Nephron (organoid): Measurements from ENCODE around the gene RAB17.
A peak's percentile ranks its signal among the peaks of the same experiment; 100 is the strongest.

ENCODE experiments used
- H3K27ac Mint-ChIP-seq, 3 experiments: 2 replicates each; pipeline ENCODE4 v1.8.0; 2020; ENCODE audit warnings: mixed read lengths in 3 of 3, mild to moderate bottlenecking in 2 of 3, moderate library complexity in 1 of 3
- H3K27me3 Mint-ChIP-seq: 2 replicates; pipeline ENCODE4 v1.8.0; 2021; ENCODE audit warnings: low read depth, mild to moderate bottlenecking, moderate library complexity, mixed read lengths
- H3K36me3 Mint-ChIP-seq: 2 replicates; pipeline ENCODE4 v1.8.0; 2020; ENCODE audit warnings: low read depth, mixed read lengths
- H3K4me1 Mint-ChIP-seq: 2 replicates; pipeline ENCODE4 v1.8.0; 2020; ENCODE audit warnings: mixed read lengths
- H3K4me3 Mint-ChIP-seq, 3 experiments: 2 replicates each; pipeline ENCODE4 v1.8.0; 2020; ENCODE audit warnings: mild to moderate bottlenecking in 3 of 3, mixed read lengths in 3 of 3, moderate library complexity in 2 of 3
- H3K9me3 Mint-ChIP-seq: 2 replicates; pipeline ENCODE4 v1.8.0; 2020; ENCODE audit warnings: mixed read lengths
- CTCF ChIP-seq, 3 experiments: fragments of 200-600 bp; sonication (generic); IDR thresholded peaks; one replicate each; pipeline ENCODE4 v1.5.0; 2021; ENCODE audit warnings: antibody characterized with exemption in 3 of 3; ENCODE audit not compliant: unreplicated experiment in 3 of 3

Gene RAB17

GRCh38 chr2:237626813-237627440, 36.4 kb upstream of the RAB17 start:
- Mint-ChIP-seq H3K4me3 (peak overlapping the region; percentile 83 to 92 (median 89)), H3K27me3 (peaks cover 31% of the 10 kb centered on the region)
- no peak for TF ChIP-seq CTCF (IDR thresholded peaks at IDR 0.05; ENCODE audit: unreplicated experiment in 3 of 3)

GRCh38 chr2:237625777-237626176, 35.2 kb upstream of the RAB17 start:
- peaks cover 5% of the 10 kb centered on the region for H3K9me3 Mint-ChIP-seq
- H3K4me3 Mint-ChIP-seq: peak overlapping the region; percentile 83 to 92 (median 89)
- peak overlapping the region; percentile 71 to 79 (median 75) for H3K27ac Mint-ChIP-seq
- peaks cover 8% of the 10 kb centered on the region for H3K36me3 Mint-ChIP-seq
- peaks cover 24% of the 10 kb centered on the region for H3K27me3 Mint-ChIP-seq
- peaks cover 74% of the 10 kb centered on the region for H3K4me1 Mint-ChIP-seq
- TF ChIP-seq CTCF (IDR thresholded peaks at IDR 0.05; ENCODE audit: unreplicated experiment in 3 of 3): no peak

More at GRCh38 chr2:237626813-237627440, 36.4 kb upstream of the RAB17 start:
- Mint-ChIP-seq H3K36me3 (peaks cover 16% of the 10 kb centered on the region), H3K27ac (peak overlapping the region; percentile 71 to 79 (median 75)), H3K9me3 (no peaks in the 10 kb centered on the region), H3K4me1 (peaks cover 75% of the 10 kb centered on the region)

- peak overlapping the region; percentile 83 to 92 (median 89) for H3K4me3 Mint-ChIP-seq
- H3K9me3 Mint-ChIP-seq: peaks cover 9% of the 10 kb centered on the region
- H3K27ac Mint-ChIP-seq: peak overlapping the region; percentile 71 to 79 (median 75)
- H3K4me1 Mint-ChIP-seq: peaks cover 74% of the 10 kb centered on the region
- H3K27me3 Mint-ChIP-seq: peaks cover 27% of the 10 kb centered on the region
- no peak for TF ChIP-seq CTCF (IDR thresholded peaks at IDR 0.05; ENCODE audit: unreplicated experiment in 3 of 3)
- peaks cover 5% of the 10 kb centered on the region for H3K36me3 Mint-ChIP-seq
Measured at GRCh38 chr2:237625216-237625705, 34.7 kb upstream of the RAB17 start.

- Mint-ChIP-seq H3K4me1 (peaks cover 67% of the 10 kb centered on the region), H3K4me3 (peak overlapping the region in 1 of 3 experiments; percentile 89), H3K27me3 (peaks cover 22% of the 10 kb centered on the region), H3K27ac (peak overlapping the region in 1 of 3 experiments; percentile 71), H3K9me3 (peaks cover 9% of the 10 kb centered on the region), H3K36me3 (no peaks in the 10 kb centered on the region)
- TF ChIP-seq CTCF (IDR thresholded peaks at IDR 0.05; ENCODE audit: unreplicated experiment in 3 of 3): no peak
Measured at GRCh38 chr2:237624565-237624964, 34.0 kb upstream of the RAB17 start.

GRCh38 chr2:237623428-237624403, 33.2 kb upstream of the RAB17 start:
- TF ChIP-seq CTCF (IDR thresholded peaks at IDR 0.05; ENCODE audit: unreplicated experiment in 3 of 3): no peak
- Mint-ChIP-seq H3K4me1 (peaks cover 62% of the 10 kb centered on the region), H3K27ac (peak overlapping the region; percentile 68 to 86 (median 72)), H3K4me3 (peak overlapping the region; percentile 1 to 76 (median 47)), H3K27me3 (peaks cover 22% of the 10 kb centered on the region), H3K36me3 (no peaks in the 10 kb centered on the region), H3K9me3 (peaks cover 9% of the 10 kb centered on the region)
